Uterus (tissue), 2 donors: ENCODE data around the gene FBN1.

Experiments used
- POLR2A ChIP-seq, 2 donors: fragments of 450-650 bp; IDR thresholded peaks; one replicate each; pipeline ENCODE4 v1.6.1; 2016; ENCODE audit warnings: antibody characterized with exemption in 2 of 2, mild to moderate bottlenecking in 1 of 2, moderate library complexity in 1 of 2
- TF ChIP-seq, protein P1 (sequence below), 4 experiments: fragments of 200-600 bp in 2 of 4; fragments of 450-650 bp in 2 of 4; sonication (generic) in 2 of 4; IDR thresholded peaks; one replicate each; pipeline ENCODE4 v1.5.1; 2016 to 2019; ENCODE audit warnings: antibody characterized with exemption in 4 of 4, mild to moderate bottlenecking in 2 of 4, moderate library complexity in 1 of 4

DNA sequence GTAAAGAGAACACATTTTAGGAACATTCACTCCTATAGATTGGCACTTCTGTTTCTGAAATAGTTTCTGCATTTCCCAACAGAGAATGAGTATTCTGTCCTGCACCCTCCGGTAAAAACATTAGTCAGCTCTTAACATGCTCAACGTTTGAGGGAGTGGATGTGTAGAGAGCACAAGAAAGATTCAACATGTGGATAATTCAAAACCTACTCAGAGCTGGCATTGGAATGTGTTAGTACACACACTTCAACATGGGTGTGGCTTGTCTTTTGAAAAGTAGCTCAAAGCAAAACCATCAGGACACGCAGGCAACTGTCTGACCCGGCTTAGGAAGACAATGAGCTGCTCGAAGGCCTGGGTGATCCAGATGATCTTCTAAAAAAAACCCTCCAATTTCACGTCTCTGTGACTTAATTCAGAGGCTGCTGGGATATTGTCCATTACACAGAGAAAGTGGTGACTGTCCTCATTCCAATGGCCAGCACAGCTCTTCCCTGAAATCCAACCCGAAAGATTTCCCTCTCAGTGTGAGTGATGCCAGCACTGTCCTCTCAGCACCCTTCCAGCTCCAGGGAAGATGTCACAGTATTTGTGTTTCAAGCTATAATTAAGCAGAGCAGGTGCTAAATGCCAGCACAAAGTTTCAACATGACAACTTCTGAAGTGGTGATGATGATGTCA lies 18.1 kb downstream of the FBN1 start:
- TF ChIP-seq, protein P1, sequence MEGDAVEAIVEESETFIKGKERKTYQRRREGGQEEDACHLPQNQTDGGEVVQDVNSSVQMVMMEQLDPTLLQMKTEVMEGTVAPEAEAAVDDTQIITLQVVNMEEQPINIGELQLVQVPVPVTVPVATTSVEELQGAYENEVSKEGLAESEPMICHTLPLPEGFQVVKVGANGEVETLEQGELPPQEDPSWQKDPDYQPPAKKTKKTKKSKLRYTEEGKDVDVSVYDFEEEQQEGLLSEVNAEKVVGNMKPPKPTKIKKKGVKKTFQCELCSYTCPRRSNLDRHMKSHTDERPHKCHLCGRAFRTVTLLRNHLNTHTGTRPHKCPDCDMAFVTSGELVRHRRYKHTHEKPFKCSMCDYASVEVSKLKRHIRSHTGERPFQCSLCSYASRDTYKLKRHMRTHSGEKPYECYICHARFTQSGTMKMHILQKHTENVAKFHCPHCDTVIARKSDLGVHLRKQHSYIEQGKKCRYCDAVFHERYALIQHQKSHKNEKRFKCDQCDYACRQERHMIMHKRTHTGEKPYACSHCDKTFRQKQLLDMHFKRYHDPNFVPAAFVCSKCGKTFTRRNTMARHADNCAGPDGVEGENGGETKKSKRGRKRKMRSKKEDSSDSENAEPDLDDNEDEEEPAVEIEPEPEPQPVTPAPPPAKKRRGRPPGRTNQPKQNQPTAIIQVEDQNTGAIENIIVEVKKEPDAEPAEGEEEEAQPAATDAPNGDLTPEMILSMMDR (IDR thresholded peaks at IDR 0.05), result no peak
- no peak for TF ChIP-seq POLR2A (IDR thresholded peaks at IDR 0.05)
